ENCODE measurements around the gene MELTF. TPM values are rescaled to one million over a fixed set of nuclear protein-coding genes. Genes with fewer than 3 reads are reported as not detected.

The MELTF gene
- total and polyA plus RNA-seq, 9 of the 15 experiments (the other 6 are each of a cell fraction or from before 2014, with no cell fraction given): 0.35 to 10.5 (median 4.5) TPM

- TF ChIP-seq E2F6 (IDR thresholded peaks at IDR 0.05; ENCODE audit: borderline replicate concordance in 1 of 2, extremely low read depth in 1 of 2, insufficient read depth in 1 of 2, insufficient read length in 1 of 2, low read depth in 1 of 2, low read length in 1 of 2, poor library complexity in 1 of 2, severe bottlenecking in 1 of 2): peak; percentile 44 to 72
- no peak for TF ChIP-seq ARID3A (IDR thresholded peaks at IDR 0.05; ENCODE audit: borderline replicate concordance, low read depth, low read length)
- TF ChIP-seq HDAC2 (IDR thresholded peaks at IDR 0.05): peak; percentile 74; the same call in 1 of the 2 replicates
- peak; percentile 82; the same call in 1 of the 2 replicates for TF ChIP-seq PTBP1 (IDR thresholded peaks at IDR 0.05; ENCODE audit: low read depth, low read length)
- no peak for TF ChIP-seq ZNF140 (CRISPR knock-in tag; IDR thresholded peaks at IDR 0.05)
- no peak for TF ChIP-seq RNF219 (CRISPR knock-in tag; IDR thresholded peaks at IDR 0.05)
- no peak for TF ChIP-seq SMARCC2 (IDR thresholded peaks at IDR 0.05; ENCODE audit: low read depth)
- no peak for TF ChIP-seq LARP7 (IDR thresholded peaks at IDR 0.05)
- no peak for TF ChIP-seq HMBOX1 (IDR thresholded peaks at IDR 0.05)
- TF ChIP-seq FOXA1 (IDR thresholded peaks at IDR 0.05; ENCODE audit: borderline replicate concordance): no peak
- TF ChIP-seq ETV6 (IDR thresholded peaks at IDR 0.05; ENCODE audit: borderline replicate concordance in 1 of 2, low read depth in 2 of 2, low read length in 1 of 2): no peak
- no peak for TF ChIP-seq ETV6 (CRISPR knock-in tag; IDR thresholded peaks at IDR 0.05; ENCODE audit: borderline replicate concordance)
- no peak for TF ChIP-seq TCF15 (CRISPR knock-in tag; IDR thresholded peaks at IDR 0.05)
- TF ChIP-seq TCF3 (CRISPR knock-in tag; IDR thresholded peaks at IDR 0.05): no peak
- no peak for TF ChIP-seq ETS2 (tag; IDR thresholded peaks at IDR 0.05; ENCODE audit: borderline replicate concordance, poor library complexity, severe bottlenecking)
- no peak for TF ChIP-seq SNRNP70 (optimal IDR thresholded peaks at IDR 0.05; ENCODE audit: low read depth, low read length)
These were observed 698 bp downstream of the MELTF start (continued) for GRCh38 chr3:197028728-197029510.

Data from K562 (cell line).